PC-3 (cell line): Measurements from ENCODE around the gene EMP1. TPM values are rescaled to one million over a fixed set of nuclear protein-coding genes. Genes with fewer than 3 reads are reported as not detected.
A peak's percentile ranks its signal among the peaks of the same experiment; 100 is the strongest.

Experiments
- ATAC-seq: fragments of 200-7000 bp; cut with Tn5 transposase; 2 replicates; pipeline ENCODE4 v1.9.1; 2020; ENCODE audit warnings: mild to moderate bottlenecking, moderate library complexity
- BruUV-seq: library from RNA; stranded (reverse); fragments of 400-500 nt; replicated peaks from 2 replicates; lab custom pipeline; 2021; lab: Mats Ljungman, UMichigan
- CTCF ChIA-PET: fragments of 300-600 bp; sonication (Branson Sonifier 250); formaldehyde crosslinking; loops from one replicate; lab custom pipeline; 2022; ENCODE audit warnings: antibody characterized with exemption; lab: Charles Lee
- POLR2A ChIA-PET: fragments of 300-600 bp; sonication (Branson Sonifier 250); formaldehyde crosslinking; loops from one replicate; lab custom pipeline; 2022; ENCODE audit warnings: antibody characterized with exemption; ENCODE audit not compliant: unreplicated experiment; lab: Charles Lee
- DNase-seq: peaks from one replicate; pipeline ENCODE4 v3.0.0-alpha.2; 2015
- H2AFZ ChIP-seq: fragments of 300-600 bp; sonication (generic); 2 replicates; pipeline ENCODE4 v1.6.0; 2016; ENCODE audit warnings: antibody characterized with exemption, low read length
- H3F3A ChIP-seq: fragments of 300-600 bp; sonication (generic); one replicate; pipeline ENCODE4 v1.6.0; 2017; ENCODE audit warnings: antibody characterized with exemption, low read length, control low read depth, mild to moderate bottlenecking; ENCODE audit not compliant: unreplicated experiment
- H3K27ac ChIP-seq: fragments of 300-600 bp; sonication (generic); 2 replicates; pipeline ENCODE4 v1.5.1; 2016; ENCODE audit warnings: mild to moderate bottlenecking, low read length
- H3K27me3 ChIP-seq: fragments of 300-600 bp; sonication (generic); 2 replicates; pipeline ENCODE4 v1.6.1; 2016; ENCODE audit warnings: low read length, mixed read lengths
- H3K36me3 ChIP-seq: fragments of 300-600 bp; sonication (generic); 2 replicates; pipeline ENCODE4 v1.6.1; 2016; ENCODE audit warnings: low read depth, mixed run types, low read length, mixed read lengths
- H3K4me1 ChIP-seq: fragments of 300-600 bp; sonication (generic); 2 replicates; pipeline ENCODE4 v1.5.1; 2016; ENCODE audit warnings: low read length; ENCODE audit not compliant: insufficient read depth
- H3K4me2 ChIP-seq: fragments of 300-600 bp; sonication (generic); 2 replicates; pipeline ENCODE4 v1.6.0; 2016; ENCODE audit warnings: low read length
- H3K4me3 ChIP-seq: fragments of 300-600 bp; sonication (generic); 2 replicates; pipeline ENCODE4 v1.5.1; 2016; ENCODE audit warnings: mild to moderate bottlenecking, low read length, mixed read lengths
- H3K79me2 ChIP-seq: fragments of 300-600 bp; sonication (generic); 2 replicates; pipeline ENCODE4 v1.6.1; 2017; ENCODE audit warnings: low read length, mixed read lengths
- H3K9ac ChIP-seq: fragments of 300-600 bp; sonication (generic); 2 replicates; pipeline ENCODE4 v1.6.0; 2016; ENCODE audit warnings: mild to moderate bottlenecking, low read length
- H3K9me2 ChIP-seq: fragments of 300-600 bp; sonication (generic); replicated peaks from 2 replicates; pipeline ENCODE4 v1.6.1; 2016; ENCODE audit warnings: mixed run types, low read length, mixed read lengths
- H3K9me3 ChIP-seq: fragments of 300-600 bp; sonication (generic); 2 replicates; pipeline ENCODE4 v1.6.1; 2016; ENCODE audit warnings: low read length, mixed read lengths
- H4K20me1 ChIP-seq: fragments of 300-600 bp; sonication (generic); 2 replicates; pipeline ENCODE4 v1.6.1; 2016; ENCODE audit warnings: low read length, mixed read lengths
- EZH2 ChIP-seq: fragments of 300-600 bp; sonication (generic); IDR thresholded peaks from one replicate; pipeline ENCODE4 v1.6.1; 2017; ENCODE audit warnings: antibody characterized with exemption, mild to moderate bottlenecking, low read length; ENCODE audit not compliant: unreplicated experiment
- EZH2phosphoT487 ChIP-seq: fragments of 300-600 bp; sonication (generic); IDR thresholded peaks from 2 replicates; pipeline ENCODE4 v1.6.1; 2018; ENCODE audit warnings: mild to moderate bottlenecking, antibody characterized with exemption, low read length, borderline replicate concordance
- intact Hi-C: fragments of 100-400 bp; cut with micrococcal nuclease; formaldehyde crosslinking; loops from 2 replicates; pipeline ENCODE4 v1.9.0; 2023
- total RNA-seq: library from RNA; depleted of rRNA; stranded (reverse); fragments of >200 nt; gene quantifications from 2 replicates; pipeline ENCODE4 v1.2.3, GENCODE V29; 2014
- TF ChIP-seq, protein P1 (sequence below): fragments of 300-600 bp; sonication (generic); conservative IDR thresholded peaks from 2 replicates; pipeline ENCODE4 v1.5.1; 2017; ENCODE audit warnings: antibody characterized with exemption, low read depth, mild to moderate bottlenecking, low read length

Gene EMP1
- total RNA-seq, 1 experiment from 2014 or later: 158 TPM

DNA sequence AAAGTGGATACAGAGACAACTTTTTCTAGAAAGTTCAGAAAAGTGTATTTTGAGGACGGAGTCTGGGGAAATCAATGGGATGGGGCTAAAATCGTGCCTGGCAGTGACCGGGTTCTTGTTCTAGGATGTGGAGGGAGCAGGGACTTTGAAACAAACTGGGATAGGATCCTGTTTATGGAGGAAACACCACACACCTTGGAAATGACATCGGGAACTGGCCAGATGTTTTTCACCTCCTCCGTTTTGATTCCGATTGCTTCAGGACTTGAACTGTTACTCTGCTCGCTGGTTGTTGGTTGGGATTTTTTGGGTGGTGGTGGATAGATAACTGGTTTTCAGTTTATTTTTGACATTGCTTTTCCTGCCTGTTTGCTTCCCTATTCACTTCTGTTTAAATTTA, 506 bp downstream of the EMP1 start:
- BruUV-seq: TSS peak; percentile 58
- CTCF ChIA-PET: no interaction called here
- Histone ChIP-seq H3K4me1 (peaks cover 53% of the 10 kb centered on the region), H3K4me3 (peak overlapping the region; percentile 100), H2AFZ (no peak overlapping the region), H3K9me2 (no peaks in the 10 kb centered on the region), H4K20me1 (peaks cover 52% of the 10 kb centered on the region), H3K27me3 (no peaks in the 10 kb centered on the region), H3F3A (no peaks in the 10 kb centered on the region), H3K27ac (peak overlapping the region; percentile 90), H3K9me3 (no peaks in the 10 kb centered on the region), H3K36me3 (peaks cover 36% of the 10 kb centered on the region), H3K79me2 (peaks cover 53% of the 10 kb centered on the region), H3K9ac (peak overlapping the region; percentile 98), H3K4me2 (peak overlapping the region; percentile 86)
- TF ChIP-seq, protein P1, sequence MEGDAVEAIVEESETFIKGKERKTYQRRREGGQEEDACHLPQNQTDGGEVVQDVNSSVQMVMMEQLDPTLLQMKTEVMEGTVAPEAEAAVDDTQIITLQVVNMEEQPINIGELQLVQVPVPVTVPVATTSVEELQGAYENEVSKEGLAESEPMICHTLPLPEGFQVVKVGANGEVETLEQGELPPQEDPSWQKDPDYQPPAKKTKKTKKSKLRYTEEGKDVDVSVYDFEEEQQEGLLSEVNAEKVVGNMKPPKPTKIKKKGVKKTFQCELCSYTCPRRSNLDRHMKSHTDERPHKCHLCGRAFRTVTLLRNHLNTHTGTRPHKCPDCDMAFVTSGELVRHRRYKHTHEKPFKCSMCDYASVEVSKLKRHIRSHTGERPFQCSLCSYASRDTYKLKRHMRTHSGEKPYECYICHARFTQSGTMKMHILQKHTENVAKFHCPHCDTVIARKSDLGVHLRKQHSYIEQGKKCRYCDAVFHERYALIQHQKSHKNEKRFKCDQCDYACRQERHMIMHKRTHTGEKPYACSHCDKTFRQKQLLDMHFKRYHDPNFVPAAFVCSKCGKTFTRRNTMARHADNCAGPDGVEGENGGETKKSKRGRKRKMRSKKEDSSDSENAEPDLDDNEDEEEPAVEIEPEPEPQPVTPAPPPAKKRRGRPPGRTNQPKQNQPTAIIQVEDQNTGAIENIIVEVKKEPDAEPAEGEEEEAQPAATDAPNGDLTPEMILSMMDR: no peak
- POLR2A ChIA-PET: interaction anchor here (0.9 to 2.2 kb wide), 5 partner anchors 9 to 98 kb away, joined by 5 to 36 read pairs (median 17); no protein-coding TSS in a partner anchor
- intact Hi-C loops: loop anchor here (1.0 to 5.0 kb wide), 3 partner anchors 9 to 60 kb away; no protein-coding TSS in a partner anchor
- DNase-seq: no peak
- ATAC-seq: no peak

DNA sequence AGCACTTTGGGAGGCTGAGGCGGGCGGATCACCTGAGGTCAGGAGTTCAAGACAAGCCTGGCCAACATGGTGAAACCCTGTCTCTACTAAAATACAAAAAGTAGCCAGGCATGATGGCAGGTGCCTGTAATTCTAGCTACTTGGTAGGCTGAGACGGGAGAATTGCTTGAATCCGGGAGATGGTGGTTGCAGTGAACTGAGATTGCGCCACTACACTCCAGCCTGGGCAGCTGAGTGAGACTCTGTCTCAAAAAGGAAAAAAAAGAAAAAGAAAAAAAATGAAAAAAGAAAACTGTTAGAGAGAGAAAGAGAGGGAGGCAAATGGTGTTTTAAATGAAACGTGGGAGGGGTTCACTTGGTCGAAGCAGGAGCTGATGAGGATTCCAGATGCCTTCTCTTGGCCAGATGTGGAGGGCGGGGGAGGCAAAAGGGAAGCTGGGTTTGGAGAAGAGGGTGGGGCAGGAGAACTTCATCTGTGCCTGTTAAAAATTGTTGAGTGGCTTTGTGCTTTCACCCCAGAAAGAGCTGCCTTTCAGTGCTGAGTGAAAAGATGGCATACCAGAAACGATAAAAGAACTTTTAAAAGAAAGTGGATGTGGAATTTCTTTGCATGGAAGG, 1.1 kb downstream of the EMP1 start:
- TF ChIP-seq EZH2: no peak
- no peak for TF ChIP-seq EZH2phosphoT487
- TF ChIP-seq, protein P1: no peak
- H3K4me1 ChIP-seq: peaks cover 52% of the 10 kb centered on the region
- H4K20me1 ChIP-seq: peaks cover 57% of the 10 kb centered on the region
- no peak overlapping the region for H2AFZ ChIP-seq
- BruUV-seq: no TSS peak
- H3K9me2 ChIP-seq: no peaks in the 10 kb centered on the region
- H3K36me3 ChIP-seq: peaks cover 42% of the 10 kb centered on the region
- intact Hi-C loops: loop anchor here (1.0 to 5.0 kb wide), 3 partner anchors 9 to 60 kb away; no protein-coding TSS in a partner anchor
- CTCF ChIA-PET: no interaction called here
- no peaks in the 10 kb centered on the region for H3F3A ChIP-seq
- H3K27me3 ChIP-seq: no peaks in the 10 kb centered on the region
- peak overlapping the region; percentile 100 for H3K4me3 ChIP-seq
- peak overlapping the region; percentile 86 for H3K4me2 ChIP-seq
- peak overlapping the region; percentile 98 for H3K9ac ChIP-seq
- DNase-seq (no peak), ATAC-seq (no peak)
- peak overlapping the region; percentile 90 for H3K27ac ChIP-seq
- no peaks in the 10 kb centered on the region for H3K9me3 ChIP-seq
- peaks cover 59% of the 10 kb centered on the region for H3K79me2 ChIP-seq
- POLR2A ChIA-PET: interaction anchor here (0.6 to 2.2 kb wide), 3 partner anchors 9 to 62 kb away, joined by 3 to 36 read pairs (median 3); no protein-coding TSS in a partner anchor

DNA sequence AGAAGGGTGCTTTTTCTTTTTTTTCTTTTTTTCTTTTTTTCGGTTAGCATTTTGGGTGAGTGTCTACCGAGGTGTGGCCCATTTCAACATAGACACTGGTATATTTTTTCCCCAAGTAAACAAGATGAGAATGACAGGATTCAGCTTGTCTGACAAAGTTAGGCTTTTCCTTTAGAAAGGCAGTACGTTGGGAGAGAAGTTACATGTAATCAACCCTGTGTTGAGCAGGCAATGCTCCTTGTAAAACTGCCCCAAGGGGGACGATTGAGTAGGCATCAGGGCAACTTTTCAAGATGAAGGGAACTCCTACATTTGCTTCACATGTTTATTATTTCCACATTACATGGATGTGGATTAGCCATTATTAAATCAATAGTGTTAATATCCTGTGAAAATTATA, 1.7 kb downstream of the EMP1 start:
- CTCF ChIA-PET: no interaction called here
- Histone ChIP-seq H3K4me1 (peaks cover 47% of the 10 kb centered on the region), H3F3A (no peaks in the 10 kb centered on the region), H3K9ac (peak overlapping the region; percentile 98), H3K4me3 (peak overlapping the region; percentile 100), H3K79me2 (peaks cover 65% of the 10 kb centered on the region), H3K9me3 (no peaks in the 10 kb centered on the region), H4K20me1 (peaks cover 57% of the 10 kb centered on the region), H3K4me2 (peak overlapping the region; percentile 86), H3K27ac (no peak overlapping the region; the same call in 1 of the 2 replicates), H3K27me3 (no peaks in the 10 kb centered on the region), H3K9me2 (no peaks in the 10 kb centered on the region), H3K36me3 (peaks cover 47% of the 10 kb centered on the region), H2AFZ (no peak overlapping the region)
- ATAC-seq: no peak
- POLR2A ChIA-PET: interaction anchor here (0.7 to 2.2 kb wide), 2 partner anchors 8 to 11 kb away, joined by 3 to 36 read pairs; no protein-coding TSS in a partner anchor
- no TSS peak for BruUV-seq
- intact Hi-C loops: loop anchor here (5.0 kb wide), 1 partner anchor 61 kb away; no protein-coding TSS in a partner anchor
- TF ChIP-seq, protein P1: no peak
- no peak for TF ChIP-seq EZH2phosphoT487
- TF ChIP-seq EZH2: no peak
- DNase-seq: no peak
